ENCODE results near the gene TANC1.
A peak's percentile ranks its signal among the peaks of the same experiment; 100 is the strongest.

TANC1 gene

GRCh38 chr2:159199236-159199635 is 230.8 kb downstream of the TANC1 start:
- Histone ChIP-seq H3K36me3 (no peaks in the 10 kb centered on the region), H3K4me2 (no peak overlapping the region), H3K27ac (no peak overlapping the region), H3K9ac (no peak overlapping the region), H4K20me1 (no peaks in the 10 kb centered on the region), H3K9me3 (no peaks in the 10 kb centered on the region), H3K4me3 (no peak overlapping the region), H3K4me1 (peaks cover 17% of the 10 kb centered on the region; the same call in 1 of the 2 replicates), H3K27me3 (no peaks in the 10 kb centered on the region)
- TF ChIP-seq Cebpa-rat (IDR thresholded peaks at IDR 0.05): no peak

- Histone ChIP-seq H3K36me3 (no peaks in the 10 kb centered on the region), H3K4me1 (peaks cover 17% of the 10 kb centered on the region; the same call in 1 of the 2 replicates), H3K27me3 (no peaks in the 10 kb centered on the region), H3K4me2 (no peak overlapping the region), H4K20me1 (no peaks in the 10 kb centered on the region), H3K4me3 (no peak overlapping the region), H3K9ac (no peak overlapping the region), H3K9me3 (no peaks in the 10 kb centered on the region), H3K27ac (no peak overlapping the region)
- TF ChIP-seq Cebpa-rat (IDR thresholded peaks at IDR 0.05): no peak
These were observed 231.5 kb downstream of the TANC1 start for GRCh38 chr2:159199761-159200465.

GRCh38 chr2:159200498-159200897 is 232.1 kb downstream of the TANC1 start:
- peaks cover 14% of the 10 kb centered on the region; the same call in 1 of the 2 replicates for H3K4me1 ChIP-seq
- no peak overlapping the region for H3K4me3 ChIP-seq
- H4K20me1 ChIP-seq: no peaks in the 10 kb centered on the region
- H3K4me2 ChIP-seq: no peak overlapping the region
- H3K9me3 ChIP-seq: no peaks in the 10 kb centered on the region
- H3K27me3 ChIP-seq: no peaks in the 10 kb centered on the region
- H3K36me3 ChIP-seq: no peaks in the 10 kb centered on the region
- H3K27ac ChIP-seq: no peak overlapping the region
- no peak overlapping the region for H3K9ac ChIP-seq
- no peak for TF ChIP-seq Cebpa-rat (IDR thresholded peaks at IDR 0.05)

DNA sequence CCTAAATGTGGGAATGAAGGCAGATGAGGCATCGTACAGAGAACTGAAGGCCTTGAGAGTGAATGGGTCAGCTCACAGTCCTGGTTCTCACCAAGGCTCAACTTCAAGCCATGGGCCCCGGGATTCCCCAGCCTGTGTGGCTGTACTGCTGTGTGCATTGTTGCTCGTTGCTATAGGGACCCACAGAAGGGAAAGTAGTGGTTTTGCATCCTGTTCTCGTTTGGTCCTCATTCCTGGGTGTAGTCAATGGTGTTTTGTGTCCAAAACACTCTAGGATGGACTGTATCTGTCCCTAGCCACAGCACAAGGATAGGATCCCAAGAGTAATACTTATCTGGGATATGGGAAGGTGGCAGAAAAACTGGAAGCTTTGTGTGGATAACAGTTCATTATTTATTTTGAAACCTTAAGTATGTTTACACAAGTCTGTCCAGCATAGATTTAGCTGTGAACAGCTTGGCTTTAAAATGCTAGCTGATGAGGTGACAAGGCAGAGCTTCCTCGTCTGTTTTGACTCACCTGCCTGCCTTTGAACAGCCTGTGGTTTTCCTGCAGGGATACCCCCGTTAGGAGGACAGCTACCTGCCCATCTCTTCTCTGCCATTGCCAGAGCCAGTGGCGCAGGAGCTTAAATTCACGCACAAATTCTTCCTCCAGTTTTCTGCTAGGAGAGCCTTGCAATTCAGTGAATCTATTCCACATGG is 233.1 kb downstream of the TANC1 start:
- Histone ChIP-seq H3K27me3 (no peaks in the 10 kb centered on the region), H3K4me1 (peaks cover 10% of the 10 kb centered on the region), H3K9me3 (no peaks in the 10 kb centered on the region), H4K20me1 (no peaks in the 10 kb centered on the region), H3K36me3 (no peaks in the 10 kb centered on the region), H3K4me3 (no peak overlapping the region), H3K4me2 (no peak overlapping the region), H3K27ac (no peak overlapping the region), H3K9ac (no peak overlapping the region)
- TF ChIP-seq Cebpa-rat (IDR thresholded peaks at IDR 0.05): no peak

DNA sequence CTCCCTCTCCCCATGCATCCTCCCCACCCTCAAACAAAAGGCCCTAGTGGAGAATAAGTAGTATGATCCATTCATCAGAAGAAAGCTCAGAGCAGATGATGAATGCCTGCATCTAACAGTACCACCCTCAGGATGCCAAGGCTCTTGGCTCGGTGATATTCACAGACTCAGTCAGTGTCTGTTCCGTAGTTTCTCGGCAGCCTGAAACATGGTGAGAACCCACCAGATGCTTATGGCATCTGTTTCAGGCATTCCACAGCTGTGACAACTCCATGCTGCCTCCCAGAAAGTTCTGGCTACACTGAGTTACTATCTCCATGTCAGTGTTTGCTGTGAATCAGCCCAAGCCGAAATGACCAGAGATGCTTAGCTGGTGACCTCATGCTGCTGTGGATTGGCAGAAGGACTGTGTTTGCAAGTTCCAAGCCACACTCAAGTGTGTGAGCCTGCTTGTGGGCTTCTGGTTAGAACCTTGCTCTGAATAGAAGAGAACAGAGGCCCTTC is 234.2 kb downstream of the TANC1 start:
- no peaks in the 10 kb centered on the region for H4K20me1 ChIP-seq
- TF ChIP-seq Cebpa-rat (IDR thresholded peaks at IDR 0.05): no peak
- no peak overlapping the region for H3K4me3 ChIP-seq
- peaks cover 21% of the 10 kb centered on the region for H3K4me1 ChIP-seq
- H3K4me2 ChIP-seq: no peak overlapping the region
- no peaks in the 10 kb centered on the region for H3K36me3 ChIP-seq
- no peak overlapping the region for H3K9ac ChIP-seq
- H3K9me3 ChIP-seq: no peaks in the 10 kb centered on the region
- no peaks in the 10 kb centered on the region for H3K27me3 ChIP-seq
- H3K27ac ChIP-seq: no peak overlapping the region

- H3K4me2 ChIP-seq: no peak overlapping the region
- H3K4me1 ChIP-seq: peaks cover 34% of the 10 kb centered on the region
- no peaks in the 10 kb centered on the region for H3K27me3 ChIP-seq
- no peaks in the 10 kb centered on the region for H3K9me3 ChIP-seq
- H3K9ac ChIP-seq: no peak overlapping the region
- no peak for TF ChIP-seq Cebpa-rat (IDR thresholded peaks at IDR 0.05)
- H4K20me1 ChIP-seq: no peaks in the 10 kb centered on the region
- no peak overlapping the region for H3K4me3 ChIP-seq
- H3K36me3 ChIP-seq: no peaks in the 10 kb centered on the region
- no peak overlapping the region for H3K27ac ChIP-seq
These were observed 236.1 kb downstream of the TANC1 start for GRCh38 chr2:159204381-159205144.

DNA sequence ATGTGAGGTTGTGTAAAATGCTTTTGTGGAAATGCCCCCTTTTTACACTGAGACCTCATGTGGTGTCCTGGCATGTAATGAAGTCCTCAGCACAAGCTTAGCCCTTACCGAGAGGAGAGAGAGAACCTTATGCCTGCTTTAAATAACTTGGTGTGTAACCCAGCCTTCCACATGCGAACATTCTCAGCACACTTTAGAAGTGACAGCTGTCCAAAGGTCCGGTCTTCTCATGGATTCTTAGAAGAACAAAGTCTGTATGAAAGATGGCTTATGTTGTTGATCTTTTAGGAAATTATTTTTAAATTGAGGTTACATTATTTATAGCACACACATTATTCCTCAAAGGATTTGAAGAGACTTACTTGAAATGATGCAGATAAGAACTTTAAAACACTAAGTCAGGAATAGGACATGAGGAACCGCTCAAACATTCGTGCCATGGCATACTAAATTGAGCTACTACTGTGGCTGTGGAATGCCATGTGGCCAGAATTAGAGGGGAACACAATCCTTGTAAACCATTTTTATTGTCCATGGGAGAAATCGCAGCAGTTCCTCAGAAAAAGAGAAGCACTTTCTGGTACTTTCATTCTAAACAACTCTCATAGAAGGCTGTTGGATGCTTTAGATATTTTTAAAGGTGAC is 238.4 kb downstream of the TANC1 start:
- H3K27me3 ChIP-seq: no peaks in the 10 kb centered on the region
- H3K9ac ChIP-seq: no peak overlapping the region
- H3K9me3 ChIP-seq: no peaks in the 10 kb centered on the region
- H3K4me2 ChIP-seq: 0 out of 2 replicates have a peak overlapping the region, but pooled peaks have one; percentile 0
- no peaks in the 10 kb centered on the region for H4K20me1 ChIP-seq
- TF ChIP-seq Cebpa-rat (IDR thresholded peaks at IDR 0.05): no peak
- no peaks in the 10 kb centered on the region for H3K36me3 ChIP-seq
- H3K27ac ChIP-seq: no peak overlapping the region; the same call in 1 of the 2 replicates
- H3K4me3 ChIP-seq: no peak overlapping the region
- H3K4me1 ChIP-seq: peaks cover 46% of the 10 kb centered on the region

DNA sequence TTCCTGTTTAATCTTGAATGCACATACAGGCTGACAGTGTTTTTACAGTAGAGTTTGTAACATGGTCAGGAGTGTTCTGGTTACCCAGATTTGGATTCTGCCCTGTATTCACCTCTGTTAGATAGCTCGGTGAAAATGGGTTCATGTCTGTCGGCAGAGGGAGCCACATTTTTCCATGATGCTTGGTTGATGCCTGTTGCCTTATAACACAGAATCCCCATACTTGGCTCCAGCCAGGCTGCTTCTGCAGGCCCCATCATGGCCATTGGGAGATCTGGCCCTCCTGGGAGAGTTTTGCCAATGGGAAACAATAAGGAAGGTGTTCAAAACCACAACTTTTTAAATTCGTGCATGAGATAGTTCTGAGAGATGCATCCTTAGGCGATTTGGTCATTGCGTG is 240.0 kb downstream of the TANC1 start:
- Histone ChIP-seq H3K27ac (no peak overlapping the region), H3K4me3 (no peak overlapping the region), H3K27me3 (no peaks in the 10 kb centered on the region), H3K4me2 (no peak overlapping the region), H3K9me3 (no peaks in the 10 kb centered on the region), H3K9ac (no peak overlapping the region), H3K36me3 (no peaks in the 10 kb centered on the region), H4K20me1 (no peaks in the 10 kb centered on the region), H3K4me1 (peaks cover 62% of the 10 kb centered on the region)
- TF ChIP-seq Cebpa-rat (IDR thresholded peaks at IDR 0.05): no peak

Data from BLaER1 (cell line).